HEK293 (cell line): ENCODE results near the gene ETF1.

Experiments used
- KLF16 ChIP-seq: fragments of 450-650 bp; formaldehyde crosslinking; IDR thresholded peaks from 2 replicates; pipeline ENCODE4 v1.5.1; 2017; ENCODE audit warnings: missing biosample characterization, missing genetic modification characterization
- ZIC2 ChIP-seq: fragments of 450-650 bp; formaldehyde crosslinking; IDR thresholded peaks from 2 replicates; pipeline ENCODE4 v1.5.1; 2016; ENCODE audit warnings: missing biosample characterization, missing genetic modification characterization
- ZNF138 ChIP-seq: fragments of 450-650 bp; formaldehyde crosslinking; IDR thresholded peaks from 2 replicates; pipeline ENCODE4 v1.5.1; 2016; ENCODE audit warnings: missing biosample characterization, missing genetic modification characterization, borderline replicate concordance
- ZNF239 ChIP-seq: fragments of 450-650 bp; formaldehyde crosslinking; IDR thresholded peaks from 2 replicates; pipeline ENCODE4 v1.5.1; 2016; ENCODE audit warnings: missing biosample characterization, missing genetic modification characterization
- ZNF274 ChIP-seq, 2 experiments: fragments of 200-500 bp in 1 of 2; fragments of 450-650 bp in 1 of 2; sonication (Bioruptor generic) in 1 of 2; formaldehyde crosslinking in 1 of 2; IDR thresholded peaks; 2 replicates each; pipeline versions ENCODE4 v1.5.1 to v1.6.1; 2014 to 2016; ENCODE audit warnings: borderline replicate concordance in 1 of 2, inconsistent platforms in 1 of 2, low read length in 1 of 2, missing biosample characterization in 1 of 2, missing genetic modification characterization in 1 of 2
- ZNF658 ChIP-seq: fragments of 450-650 bp; formaldehyde crosslinking; IDR thresholded peaks from 2 replicates; pipeline ENCODE4; 2016; ENCODE audit warnings: missing biosample characterization, missing genetic modification characterization
- ZSCAN30 ChIP-seq: fragments of 450-650 bp; IDR thresholded peaks from 2 replicates; pipeline ENCODE4 v1.5.1; 2018; ENCODE audit warnings: missing biosample characterization, mild to moderate bottlenecking, missing genetic modification characterization, moderate library complexity
- TF ChIP-seq, protein P1 (sequence below): fragments of 450-650 bp; formaldehyde crosslinking; IDR thresholded peaks from 2 replicates; pipeline ENCODE4 v1.5.1; 2016; ENCODE audit warnings: missing biosample characterization, missing genetic modification characterization
- TF ChIP-seq, protein P2 (sequence below): fragments of 450-650 bp; formaldehyde crosslinking; IDR thresholded peaks from 2 replicates; pipeline ENCODE4 v1.5.1; 2016; ENCODE audit warnings: missing biosample characterization, missing genetic modification characterization
- TF ChIP-seq, protein P3 (sequence below): fragments of 450-650 bp; formaldehyde crosslinking; IDR thresholded peaks from 2 replicates; pipeline ENCODE4 v1.5.1; 2017; ENCODE audit warnings: missing biosample characterization, missing genetic modification characterization

DNA sequence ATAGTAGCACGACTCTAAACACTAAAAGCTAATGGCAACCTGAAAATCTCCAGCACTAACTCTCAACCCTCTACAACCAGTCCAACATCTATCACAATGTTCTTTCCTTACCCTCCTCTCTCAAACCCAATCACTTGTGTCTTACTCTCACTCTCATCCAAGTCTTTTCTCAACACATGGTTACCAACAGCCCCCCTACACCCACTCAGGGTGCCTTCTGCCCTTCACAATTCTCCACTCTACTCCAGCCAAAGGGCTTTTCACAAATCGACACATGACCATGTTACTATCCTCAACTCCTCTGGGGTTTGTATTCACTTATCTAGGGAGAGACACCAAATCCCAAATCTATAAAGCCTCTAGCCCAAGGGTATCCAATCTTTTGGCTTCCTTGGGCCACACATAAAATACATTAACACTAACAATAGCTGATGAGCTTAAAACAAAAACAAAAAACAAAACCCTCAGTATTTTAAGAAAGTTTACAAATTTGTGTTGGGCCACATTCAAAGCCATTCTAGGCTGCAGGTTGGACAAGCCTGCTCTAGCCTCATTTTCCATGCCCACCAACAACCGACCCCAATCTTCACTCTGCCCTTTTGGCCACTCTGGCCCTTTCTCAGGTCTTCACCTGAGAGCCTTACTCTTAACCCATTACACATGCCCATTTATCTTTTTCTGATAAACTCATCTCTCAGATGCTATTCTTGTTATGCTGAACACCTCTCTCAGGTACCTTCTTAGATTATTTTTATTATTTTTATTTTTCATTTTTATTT, 20.5 kb upstream of the ETF1 start:
- TF ChIP-seq ZNF239 (tag by site-specific recombination) (no peak), KLF16 (tag by site-specific recombination) (no peak), ZIC2 (tag by site-specific recombination) (no peak), ZNF138 (tag by site-specific recombination) (no peak), ZNF658 (tag by site-specific recombination) (no peak), ZNF274 (IDR thresholded peaks at IDR 0.05; ENCODE audit: low read length) (no peak), ZNF274 (tag by site-specific recombination; IDR thresholded peaks at IDR 0.05; ENCODE audit: borderline replicate concordance) (no peak), ZSCAN30 (tag by site-specific recombination) (no peak)
- TF ChIP-seq, protein P1, sequence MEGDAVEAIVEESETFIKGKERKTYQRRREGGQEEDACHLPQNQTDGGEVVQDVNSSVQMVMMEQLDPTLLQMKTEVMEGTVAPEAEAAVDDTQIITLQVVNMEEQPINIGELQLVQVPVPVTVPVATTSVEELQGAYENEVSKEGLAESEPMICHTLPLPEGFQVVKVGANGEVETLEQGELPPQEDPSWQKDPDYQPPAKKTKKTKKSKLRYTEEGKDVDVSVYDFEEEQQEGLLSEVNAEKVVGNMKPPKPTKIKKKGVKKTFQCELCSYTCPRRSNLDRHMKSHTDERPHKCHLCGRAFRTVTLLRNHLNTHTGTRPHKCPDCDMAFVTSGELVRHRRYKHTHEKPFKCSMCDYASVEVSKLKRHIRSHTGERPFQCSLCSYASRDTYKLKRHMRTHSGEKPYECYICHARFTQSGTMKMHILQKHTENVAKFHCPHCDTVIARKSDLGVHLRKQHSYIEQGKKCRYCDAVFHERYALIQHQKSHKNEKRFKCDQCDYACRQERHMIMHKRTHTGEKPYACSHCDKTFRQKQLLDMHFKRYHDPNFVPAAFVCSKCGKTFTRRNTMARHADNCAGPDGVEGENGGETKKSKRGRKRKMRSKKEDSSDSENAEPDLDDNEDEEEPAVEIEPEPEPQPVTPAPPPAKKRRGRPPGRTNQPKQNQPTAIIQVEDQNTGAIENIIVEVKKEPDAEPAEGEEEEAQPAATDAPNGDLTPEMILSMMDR (tag by site-specific recombination) = no peak
- TF ChIP-seq, protein P2, sequence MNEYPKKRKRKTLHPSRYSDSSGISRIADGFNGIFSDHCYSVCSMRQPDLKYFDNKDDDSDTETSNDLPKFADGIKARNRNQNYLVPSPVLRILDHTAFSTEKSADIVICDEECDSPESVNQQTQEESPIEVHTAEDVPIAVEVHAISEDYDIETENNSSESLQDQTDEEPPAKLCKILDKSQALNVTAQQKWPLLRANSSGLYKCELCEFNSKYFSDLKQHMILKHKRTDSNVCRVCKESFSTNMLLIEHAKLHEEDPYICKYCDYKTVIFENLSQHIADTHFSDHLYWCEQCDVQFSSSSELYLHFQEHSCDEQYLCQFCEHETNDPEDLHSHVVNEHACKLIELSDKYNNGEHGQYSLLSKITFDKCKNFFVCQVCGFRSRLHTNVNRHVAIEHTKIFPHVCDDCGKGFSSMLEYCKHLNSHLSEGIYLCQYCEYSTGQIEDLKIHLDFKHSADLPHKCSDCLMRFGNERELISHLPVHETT (tag by site-specific recombination) = no peak
- TF ChIP-seq, protein P3, sequence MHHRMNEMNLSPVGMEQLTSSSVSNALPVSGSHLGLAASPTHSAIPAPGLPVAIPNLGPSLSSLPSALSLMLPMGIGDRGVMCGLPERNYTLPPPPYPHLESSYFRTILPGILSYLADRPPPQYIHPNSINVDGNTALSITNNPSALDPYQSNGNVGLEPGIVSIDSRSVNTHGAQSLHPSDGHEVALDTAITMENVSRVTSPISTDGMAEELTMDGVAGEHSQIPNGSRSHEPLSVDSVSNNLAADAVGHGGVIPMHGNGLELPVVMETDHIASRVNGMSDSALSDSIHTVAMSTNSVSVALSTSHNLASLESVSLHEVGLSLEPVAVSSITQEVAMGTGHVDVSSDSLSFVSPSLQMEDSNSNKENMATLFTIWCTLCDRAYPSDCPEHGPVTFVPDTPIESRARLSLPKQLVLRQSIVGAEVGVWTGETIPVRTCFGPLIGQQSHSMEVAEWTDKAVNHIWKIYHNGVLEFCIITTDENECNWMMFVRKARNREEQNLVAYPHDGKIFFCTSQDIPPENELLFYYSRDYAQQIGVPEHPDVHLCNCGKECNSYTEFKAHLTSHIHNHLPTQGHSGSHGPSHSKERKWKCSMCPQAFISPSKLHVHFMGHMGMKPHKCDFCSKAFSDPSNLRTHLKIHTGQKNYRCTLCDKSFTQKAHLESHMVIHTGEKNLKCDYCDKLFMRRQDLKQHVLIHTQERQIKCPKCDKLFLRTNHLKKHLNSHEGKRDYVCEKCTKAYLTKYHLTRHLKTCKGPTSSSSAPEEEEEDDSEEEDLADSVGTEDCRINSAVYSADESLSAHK = no peak
